HUDEP-2 (cell line): ENCODE measurements around the gene ECT2.
A peak's percentile ranks its signal among the peaks of the same experiment; 100 is the strongest.
"Not testable (repeated sequence)": the region's sequence is repeated elsewhere in the genome, so short reads cannot be mapped to it uniquely, and the experiment has no call there.

ENCODE experiments used
- DNase-seq, 76 experiments: peaks; one replicate each; lab custom pipeline; 2025; ENCODE audit not compliant: unreplicated experiment in 76 of 76; lab: John Stamatoyannopoulos, UW

Gene ECT2

DNA sequence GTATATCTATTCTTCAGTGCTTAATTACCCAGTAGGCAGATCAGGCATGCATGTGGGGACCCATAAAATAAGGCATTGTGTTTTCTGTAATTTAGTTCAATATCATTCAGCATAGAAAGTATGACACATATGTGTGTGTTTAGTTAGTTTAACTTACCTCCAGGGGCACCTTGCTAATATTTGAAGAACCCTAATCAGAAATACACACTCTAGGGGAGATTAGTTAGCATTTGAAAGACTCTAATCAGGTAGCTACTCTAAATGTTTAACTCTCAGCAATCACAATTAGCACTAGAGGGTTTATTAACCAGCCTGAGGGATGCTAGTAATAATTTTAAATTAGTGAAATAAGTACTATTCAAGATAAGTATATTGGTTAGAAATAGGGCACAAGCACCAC, 104.5 kb downstream of the ECT2 start:
- no peak for DNase-seq

DNA sequence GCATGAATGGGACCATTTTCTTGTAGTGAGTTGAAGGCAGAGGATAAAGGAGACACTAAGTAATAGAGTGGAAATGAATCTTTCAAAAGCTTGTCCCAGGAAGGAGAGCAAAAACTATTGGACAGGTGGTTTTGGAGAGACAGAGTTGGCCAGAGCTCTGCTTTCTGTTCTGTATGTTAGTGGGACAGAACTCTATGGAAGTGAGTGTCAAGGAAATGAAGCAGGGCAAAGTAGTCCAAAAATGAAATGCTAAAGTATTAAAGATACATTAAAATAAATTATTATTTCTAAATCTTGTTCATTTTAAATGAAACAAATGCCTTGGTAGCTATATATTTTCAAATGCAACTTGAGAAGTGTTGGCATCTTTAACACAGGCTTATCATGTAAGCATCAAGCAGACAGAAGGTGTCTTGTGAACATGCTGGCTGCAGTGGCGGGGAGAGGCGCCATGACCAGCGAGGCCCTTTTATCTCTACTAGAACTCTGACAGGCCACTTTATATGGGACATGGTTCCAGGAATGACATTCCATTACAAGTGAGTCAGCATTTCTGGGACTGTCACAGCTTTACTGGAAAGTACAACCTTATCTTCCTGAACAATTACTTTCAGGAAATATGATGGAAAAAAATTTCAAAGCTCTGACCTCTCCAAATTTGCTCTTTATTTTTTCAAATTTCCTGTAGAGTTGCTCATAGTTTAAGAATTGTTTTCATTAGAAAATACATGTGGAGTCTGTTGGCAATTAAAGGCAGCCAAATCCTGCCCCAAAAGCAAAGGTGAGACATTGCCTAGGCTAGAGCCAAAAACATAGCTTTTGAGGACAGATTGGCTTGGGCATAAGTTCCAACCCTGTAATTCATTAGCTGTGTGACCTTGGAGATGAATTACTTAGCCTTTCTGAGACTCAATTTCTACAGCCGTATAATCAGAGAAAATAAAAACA, 106.5 kb downstream of the ECT2 start:
- DNase-seq: no peak

DNA sequence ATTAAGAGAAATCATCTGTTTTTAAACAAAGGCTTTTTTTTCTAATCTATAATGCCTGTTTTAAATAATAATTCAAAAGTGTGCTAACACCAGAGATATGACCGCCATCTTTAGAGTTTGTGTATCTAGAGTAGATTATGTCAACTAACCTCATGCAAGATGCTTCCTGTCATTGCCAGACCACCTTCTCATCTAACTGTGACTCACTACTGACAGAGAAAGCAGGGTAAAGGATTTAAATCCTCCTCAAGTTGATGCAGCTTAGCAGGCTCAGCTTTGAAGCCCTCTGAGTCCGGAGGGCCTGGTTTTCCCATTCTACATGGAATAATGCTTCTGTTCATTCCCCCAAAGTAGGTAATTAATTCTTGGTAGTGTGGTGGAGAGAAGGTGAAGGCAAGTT, 108.5 kb downstream of the ECT2 start:
- no peak for DNase-seq

DNA sequence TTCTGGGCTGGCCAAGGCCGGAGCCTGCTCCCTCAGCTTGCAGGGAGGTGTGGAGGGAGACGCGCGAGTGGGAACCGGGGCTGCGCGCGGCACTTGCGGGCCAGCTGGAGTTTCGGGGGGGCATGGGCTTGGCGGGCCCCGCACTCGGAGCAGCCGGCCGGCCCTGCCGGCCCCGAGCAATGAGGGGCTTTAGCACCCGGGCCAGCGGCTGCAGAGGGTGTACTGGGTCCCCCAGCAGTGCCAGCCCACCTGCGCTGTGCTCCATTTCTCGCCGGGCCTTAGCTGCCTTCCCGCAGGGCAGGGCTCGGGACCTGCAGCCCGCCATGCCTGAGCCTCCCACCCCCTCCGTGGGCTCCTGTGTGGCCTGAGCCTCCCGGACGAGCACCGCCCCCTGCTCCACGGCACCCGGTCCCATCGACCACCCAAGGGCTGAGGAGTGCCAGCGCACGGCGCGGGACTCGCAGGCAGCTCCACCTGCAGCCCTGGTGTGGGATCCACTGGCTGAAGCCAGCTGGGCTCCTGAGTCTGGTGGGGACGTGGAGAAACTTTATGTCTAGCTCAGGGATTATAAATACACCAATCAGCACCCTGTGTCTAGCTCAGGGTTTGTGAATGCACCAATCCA, 116.3 kb downstream of the ECT2 start:
- DNase-seq: not testable (repeated sequence)

DNA sequence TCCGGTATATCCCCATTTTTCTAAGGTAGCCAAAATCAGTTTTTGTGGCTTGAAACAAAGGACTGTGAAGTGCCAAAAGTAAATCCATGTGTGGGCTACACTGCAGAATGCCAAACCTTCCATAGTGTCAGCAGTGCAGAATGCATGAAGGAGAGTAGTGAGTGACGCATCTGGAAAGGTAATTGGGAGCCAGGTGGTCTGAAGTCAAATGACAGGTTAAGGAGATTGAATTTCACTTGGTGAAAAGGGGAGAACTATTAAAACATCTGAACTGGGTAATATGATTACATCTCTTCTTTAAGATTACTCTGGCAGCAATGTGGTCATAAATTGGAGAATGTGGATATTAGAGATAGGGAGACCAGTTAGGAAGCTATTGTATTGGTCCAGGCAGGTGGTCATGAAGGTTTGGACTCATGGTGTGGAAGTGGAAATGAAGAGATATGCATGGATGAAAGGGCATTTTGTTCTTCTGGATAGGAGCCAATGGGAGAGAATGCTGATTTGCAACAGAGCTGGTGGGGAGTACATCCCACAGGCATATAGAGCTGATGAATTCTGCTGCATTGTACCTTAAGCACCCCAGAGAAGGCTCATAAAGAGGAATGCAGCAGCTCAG, 118.2 kb downstream of the ECT2 start:
- no peak for DNase-seq

DNA sequence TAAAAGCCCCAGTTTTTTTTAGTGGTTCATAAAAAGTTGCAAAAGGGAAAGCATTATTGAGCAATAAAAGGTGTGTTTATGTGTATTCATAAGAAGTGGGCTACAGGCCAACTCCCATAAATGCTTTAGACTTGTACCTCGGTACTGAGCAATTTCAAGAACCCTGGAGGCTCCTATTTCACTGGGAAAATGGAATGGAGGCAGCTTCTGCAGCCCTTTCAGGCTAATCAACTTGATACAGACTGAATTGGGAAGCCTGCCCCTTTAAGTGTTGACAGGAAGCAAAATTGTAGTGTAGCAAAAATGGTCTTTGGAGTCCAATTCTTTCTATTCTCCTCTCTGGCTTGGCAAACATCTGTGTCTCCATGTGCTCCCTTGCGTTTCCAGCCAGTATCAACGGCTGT, 118.8 kb downstream of the ECT2 start:
- DNase-seq: peak in 1 of 76 experiments; percentile 2

DNA sequence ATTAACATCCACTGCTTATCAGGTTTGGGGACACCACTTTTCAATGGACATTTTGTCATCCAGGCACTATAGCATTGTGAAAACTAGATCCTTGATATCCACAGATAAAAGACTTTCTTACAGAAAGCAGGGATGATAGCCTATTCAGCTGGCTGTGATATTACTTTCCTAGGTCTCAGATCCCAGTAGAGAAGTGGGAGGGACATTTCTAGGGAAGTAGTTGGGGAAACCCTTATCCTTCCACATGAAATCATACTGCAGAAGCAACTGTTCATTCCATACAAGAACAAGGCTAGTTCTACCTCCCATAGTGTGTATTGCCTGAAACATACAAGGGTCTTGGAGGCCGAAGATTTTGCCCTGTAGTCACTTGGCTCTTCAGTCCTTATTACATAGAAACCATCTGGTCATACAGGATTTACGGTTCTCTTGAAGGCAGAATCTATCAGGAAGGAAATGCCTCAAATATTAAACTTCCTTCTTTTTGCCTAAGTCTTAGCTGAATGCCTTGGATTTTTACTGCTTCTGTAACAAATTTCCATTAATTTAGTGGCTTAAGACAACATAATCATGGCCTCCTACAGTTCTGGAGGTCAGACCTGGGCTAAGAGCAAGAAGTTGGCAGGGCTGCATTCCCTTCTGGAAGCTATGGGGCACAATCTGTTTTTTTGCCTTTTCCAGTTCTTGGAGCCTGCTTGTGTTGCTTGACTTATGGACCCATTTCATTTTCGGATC, 119.4 kb downstream of the ECT2 start:
- DNase-seq: no peak
